IPS-18c (cell line): ENCODE measurements around the gene HELZ2.

ENCODE experiments used
- H3K4me3 ChIP-seq: 2 replicates; pipeline ENCODE4 v1.7.0; 2013; ENCODE audit warnings: low read depth, mild to moderate bottlenecking, low read length, moderate library complexity; ENCODE audit not compliant: insufficient read depth
- H3K9me3 ChIP-seq: one replicate; pipeline ENCODE4 v1.6.1; 2013; ENCODE audit warnings: mild to moderate bottlenecking, low read length, moderate library complexity; ENCODE audit not compliant: control insufficient read depth, insufficient read depth

The HELZ2 gene

DNA sequence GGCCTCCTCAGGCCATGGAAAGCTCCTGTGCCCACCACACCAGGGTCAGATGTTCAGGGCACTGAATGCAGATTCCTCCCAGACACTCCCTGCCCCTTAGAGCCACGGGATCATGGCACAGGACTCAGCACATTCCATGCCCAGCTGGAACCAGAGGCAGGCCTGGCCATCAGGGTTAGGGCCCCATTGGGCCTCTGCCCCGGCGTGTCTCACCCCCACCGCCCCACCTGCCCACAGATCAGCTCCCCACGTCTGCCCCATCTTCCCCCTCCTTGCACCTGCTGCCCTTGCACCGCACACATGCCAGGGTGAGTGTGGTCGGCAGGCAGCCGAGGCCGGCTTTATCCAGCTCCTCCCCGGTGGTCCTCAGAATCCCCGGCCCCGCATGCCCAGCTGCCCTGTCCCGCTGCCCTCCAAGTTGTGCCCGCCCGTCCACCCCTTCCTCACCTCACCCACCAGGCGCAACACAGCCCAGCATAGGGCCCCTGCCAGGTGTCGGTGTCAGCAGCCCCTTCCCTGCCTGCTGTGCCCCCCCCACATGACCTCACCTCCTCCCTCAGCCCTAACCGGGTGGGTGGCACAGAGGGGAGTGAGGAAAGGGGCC is 24.3 kb downstream of the HELZ2 start:
- no peak overlapping the region for H3K4me3 ChIP-seq
- no peaks in the 10 kb centered on the region for H3K9me3 ChIP-seq

GRCh38 chr20:63549019-63549418 is 25.0 kb downstream of the HELZ2 start:
- no peaks in the 10 kb centered on the region for H3K9me3 ChIP-seq
- no peak overlapping the region for H3K4me3 ChIP-seq

- H3K9me3 ChIP-seq: no peaks in the 10 kb centered on the region
- H3K4me3 ChIP-seq: no peak overlapping the region
These were observed 25.5 kb downstream of the HELZ2 start for GRCh38 chr20:63548542-63548941.

GRCh38 chr20:63547725-63548480 is 26.1 kb downstream of the HELZ2 start, which contains the start of gene SRMS:
SRMS (minus strand) TSS chr20:63547749; CDS start chr20:63547463, 286 bp downstream.
- Histone ChIP-seq H3K4me3 (no peak within 1 kb of the TSS), H3K9me3 (no peaks in the 10 kb centered on the region)

DNA sequence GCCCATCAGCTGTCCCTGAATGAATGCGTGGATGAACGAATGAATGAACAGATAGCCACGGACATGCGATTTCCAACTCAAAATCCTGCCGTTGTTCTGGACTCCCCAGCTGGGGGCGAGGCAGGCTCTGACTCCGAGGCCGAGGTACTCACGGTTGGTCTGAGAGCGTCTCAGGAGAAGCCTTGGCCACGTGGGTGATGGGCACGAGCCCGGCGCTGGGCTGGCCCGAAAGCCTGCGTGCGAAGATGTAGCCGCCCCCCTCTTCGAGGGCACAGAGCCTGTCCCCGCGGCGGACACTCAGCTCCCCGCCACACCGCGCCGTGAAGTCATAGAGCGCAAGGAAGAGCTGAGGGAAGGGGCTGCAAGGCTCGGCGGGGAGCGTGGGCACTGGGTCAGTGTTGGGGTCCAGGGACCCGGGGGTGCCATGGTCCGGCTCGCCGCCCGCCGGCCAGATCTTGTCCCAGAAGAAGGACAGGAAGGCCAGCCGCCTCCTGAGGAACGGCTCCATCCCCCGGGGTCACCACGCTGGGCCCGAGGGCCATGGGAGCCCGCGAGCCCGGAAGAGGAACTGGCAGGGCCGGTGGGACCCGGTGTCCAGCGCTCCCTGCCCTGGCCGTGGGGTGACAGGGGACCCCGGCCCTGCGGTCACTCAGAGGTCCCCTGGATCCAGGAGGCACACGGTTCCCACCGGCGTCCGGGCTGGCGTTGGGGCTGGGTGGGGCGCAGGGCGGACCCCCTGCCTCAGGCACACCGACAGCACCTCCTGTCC is 26.9 kb downstream of the HELZ2 start:
- Histone ChIP-seq H3K9me3 (no peaks in the 10 kb centered on the region), H3K4me3 (no peak overlapping the region)

DNA sequence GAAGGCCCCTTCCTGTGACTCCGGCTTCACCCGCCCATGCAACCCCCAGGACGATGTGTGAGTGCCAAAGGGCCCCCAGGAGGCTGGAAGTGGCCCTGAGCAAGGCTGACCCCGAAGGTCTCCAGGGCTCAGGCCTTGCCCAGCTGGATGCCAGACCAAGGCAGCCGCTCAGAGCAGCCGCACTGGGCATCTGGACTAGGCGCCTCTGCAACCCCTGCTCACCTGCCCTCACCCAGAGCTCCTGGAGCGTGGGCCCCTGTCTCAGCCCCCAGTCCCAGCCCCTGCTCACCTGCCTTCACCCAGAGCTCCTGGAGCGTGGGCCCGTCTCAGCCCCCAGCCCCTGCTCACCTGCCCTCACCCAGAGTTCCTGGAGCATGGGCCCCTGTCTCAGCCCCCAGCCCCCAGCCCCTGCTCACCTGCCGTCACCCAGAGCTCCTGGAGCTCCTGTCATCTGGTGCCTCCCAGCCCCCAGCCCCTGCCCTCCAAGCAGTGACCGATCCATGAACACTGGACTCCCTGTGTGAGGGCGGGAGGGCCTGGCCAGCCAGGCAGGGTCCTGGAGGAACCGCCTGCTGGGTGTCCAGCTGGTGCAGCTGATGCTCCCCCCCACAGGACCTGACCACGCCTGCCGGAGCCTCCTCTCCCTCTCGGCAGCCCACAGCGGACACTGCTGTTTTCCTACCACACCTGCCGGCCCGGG is 27.6 kb downstream of the HELZ2 start:
- no peaks in the 10 kb centered on the region for H3K9me3 ChIP-seq
- no peak overlapping the region for H3K4me3 ChIP-seq

DNA sequence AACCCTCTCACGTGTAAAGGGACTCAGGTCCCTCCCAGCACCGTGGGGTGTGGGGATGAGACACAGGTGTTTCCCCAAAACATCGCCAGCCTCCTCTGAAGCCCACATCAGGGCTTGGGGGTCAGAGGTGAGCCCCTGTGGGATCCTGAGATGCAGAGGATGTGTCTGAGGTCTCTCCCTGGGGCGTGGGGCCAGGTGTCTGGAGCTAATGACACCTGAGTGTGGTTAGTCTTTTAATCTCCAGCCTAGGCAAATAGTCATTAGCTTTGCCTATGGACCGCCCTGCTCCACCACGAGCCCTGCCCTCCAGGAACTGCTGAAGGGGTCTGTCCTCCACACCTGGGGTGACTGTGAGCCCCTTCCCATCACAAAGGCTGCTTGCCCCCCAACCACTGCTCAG is 28.2 kb downstream of the HELZ2 start:
- Histone ChIP-seq H3K9me3 (no peaks in the 10 kb centered on the region), H3K4me3 (no peak overlapping the region)

GRCh38 chr20:63544958-63545516 is 29.0 kb downstream of the HELZ2 start:
- H3K4me3 ChIP-seq: no peak overlapping the region
- no peaks in the 10 kb centered on the region for H3K9me3 ChIP-seq

GRCh38 chr20:63544241-63544957 is 29.6 kb downstream of the HELZ2 start:
- no peaks in the 10 kb centered on the region for H3K9me3 ChIP-seq
- no peak overlapping the region for H3K4me3 ChIP-seq

DNA sequence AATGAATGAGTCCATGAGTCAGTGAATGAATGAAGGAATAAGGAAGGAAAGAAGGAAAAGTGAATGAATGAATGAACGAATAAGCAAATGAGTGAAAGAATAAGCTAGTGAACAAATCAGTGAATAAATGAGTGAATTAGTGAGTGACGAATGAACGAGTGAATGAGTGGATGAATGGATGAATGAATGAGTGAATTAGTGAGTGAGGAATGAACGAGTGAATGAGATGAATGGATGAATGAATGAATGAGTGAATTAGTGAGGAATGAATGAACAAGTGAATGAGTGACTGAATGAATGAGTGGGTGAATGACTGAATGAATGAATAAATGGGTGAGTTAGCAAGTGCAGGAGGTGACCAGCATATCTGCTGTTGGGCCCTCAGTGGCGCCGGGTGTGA is 30.3 kb downstream of the HELZ2 start:
- Histone ChIP-seq H3K9me3 (no peaks in the 10 kb centered on the region), H3K4me3 (no peak overlapping the region)

GRCh38 chr20:63543131-63543530 is 30.9 kb downstream of the HELZ2 start:
- Histone ChIP-seq H3K9me3 (no peaks in the 10 kb centered on the region), H3K4me3 (no peak overlapping the region)

- H3K4me3 ChIP-seq: no peak overlapping the region
These were observed 31.3 kb downstream of the HELZ2 start for GRCh38 chr20:63542696-63543095.

GRCh38 chr20:63542031-63542559 is 31.9 kb downstream of the HELZ2 start:
- H3K9me3 ChIP-seq: no peaks in the 10 kb centered on the region
- no peak overlapping the region for H3K4me3 ChIP-seq

More at GRCh38 chr20:63542696-63543095, 31.3 kb downstream of the HELZ2 start:
- H3K9me3 ChIP-seq: no peaks in the 10 kb centered on the region

GRCh38 chr20:63541371-63541770 is 32.7 kb downstream of the HELZ2 start:
- Histone ChIP-seq H3K4me3 (no peak overlapping the region), H3K9me3 (no peaks in the 10 kb centered on the region)

- Histone ChIP-seq H3K4me3 (no peak overlapping the region), H3K9me3 (no peaks in the 10 kb centered on the region)
These were observed 33.4 kb downstream of the HELZ2 start for GRCh38 chr20:63540417-63541186.
